ENCODE measurements around the gene CERS6.

GRCh38 chr2:168457190-168457895 is 1.3 kb downstream of the CERS6 start:
- no peak for TF ChIP-seq CTCF (IDR thresholded peaks at IDR 0.05)
- TF ChIP-seq POLR2AphosphoS5 (IDR thresholded peaks at IDR 0.05): no peak
- TF ChIP-seq POLR2A (IDR thresholded peaks at IDR 0.05): no peak
- TF ChIP-seq EP300 (IDR thresholded peaks at IDR 0.05; ENCODE audit: low read depth): no peak

Measured in transverse colon (tissue), 4 donors.